SU-DHL-6 (cell line): ENCODE data around the gene ZFAND3.

Experiments
- EZH2phosphoT487 ChIP-seq: fragments of 200-600 bp; sonication (generic), shearing (Covaris generic); conservative IDR thresholded peaks from 2 replicates; pipeline ENCODE4 v1.6.1; 2018; ENCODE audit warnings: mild to moderate bottlenecking, antibody characterized with exemption, low read length, moderate library complexity, mixed read lengths
- TF ChIP-seq, protein P1 (sequence below): fragments of 200-600 bp; sonication (generic); IDR thresholded peaks from one replicate; pipeline ENCODE4 v1.5.1; 2017; ENCODE audit warnings: antibody characterized with exemption, mild to moderate bottlenecking, low read length, moderate library complexity; ENCODE audit not compliant: insufficient read depth, poor library complexity, severe bottlenecking

- TF ChIP-seq, protein P1, sequence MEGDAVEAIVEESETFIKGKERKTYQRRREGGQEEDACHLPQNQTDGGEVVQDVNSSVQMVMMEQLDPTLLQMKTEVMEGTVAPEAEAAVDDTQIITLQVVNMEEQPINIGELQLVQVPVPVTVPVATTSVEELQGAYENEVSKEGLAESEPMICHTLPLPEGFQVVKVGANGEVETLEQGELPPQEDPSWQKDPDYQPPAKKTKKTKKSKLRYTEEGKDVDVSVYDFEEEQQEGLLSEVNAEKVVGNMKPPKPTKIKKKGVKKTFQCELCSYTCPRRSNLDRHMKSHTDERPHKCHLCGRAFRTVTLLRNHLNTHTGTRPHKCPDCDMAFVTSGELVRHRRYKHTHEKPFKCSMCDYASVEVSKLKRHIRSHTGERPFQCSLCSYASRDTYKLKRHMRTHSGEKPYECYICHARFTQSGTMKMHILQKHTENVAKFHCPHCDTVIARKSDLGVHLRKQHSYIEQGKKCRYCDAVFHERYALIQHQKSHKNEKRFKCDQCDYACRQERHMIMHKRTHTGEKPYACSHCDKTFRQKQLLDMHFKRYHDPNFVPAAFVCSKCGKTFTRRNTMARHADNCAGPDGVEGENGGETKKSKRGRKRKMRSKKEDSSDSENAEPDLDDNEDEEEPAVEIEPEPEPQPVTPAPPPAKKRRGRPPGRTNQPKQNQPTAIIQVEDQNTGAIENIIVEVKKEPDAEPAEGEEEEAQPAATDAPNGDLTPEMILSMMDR, result no peak
- TF ChIP-seq EZH2phosphoT487, result no peak
Measured at GRCh38 chr6:37971266-37971665, 151.7 kb downstream of the ZFAND3 start.
